GM23338 (cell line): ENCODE measurements around the gene TNFRSF1A. TPM values are rescaled to one million over a fixed set of nuclear protein-coding genes. Genes with fewer than 3 reads are reported as not detected.

Experiments
- ATAC-seq: fragments of 200-7000 bp; cut with Tn5 transposase; 3 replicates; pipeline ENCODE4 v1.9.1; 2020
- DNase-seq: peaks from one replicate; pipeline ENCODE4 v3.0.0-alpha.2; 2015; ENCODE audit warnings: low spot score
- H2AFZ ChIP-seq: fragments of 200-600 bp; sonication (generic); 2 replicates; pipeline ENCODE4 v1.8.0; 2016; ENCODE audit warnings: antibody characterized with exemption, mild to moderate bottlenecking, moderate library complexity
- H3F3A ChIP-seq: fragments of 200-600 bp; sonication (generic); replicated peaks from 2 replicates; pipeline ENCODE4 v1.8.0; 2017; ENCODE audit warnings: antibody characterized with exemption, mixed run types, low read depth
- H3K27ac ChIP-seq: fragments of 200-600 bp; sonication (generic); 2 replicates; pipeline ENCODE4 v1.6.1; 2016; ENCODE audit warnings: low read depth
- H3K27me3 ChIP-seq: fragments of 200-600 bp; sonication (generic); 2 replicates; pipeline ENCODE4 v1.8.0; 2016; ENCODE audit warnings: mild to moderate bottlenecking, mixed run types, moderate library complexity; ENCODE audit not compliant: insufficient read depth
- H3K36me3 ChIP-seq: fragments of 200-600 bp; sonication (generic); 2 replicates; pipeline ENCODE4 v1.8.0; 2016; ENCODE audit warnings: mild to moderate bottlenecking; ENCODE audit not compliant: insufficient read depth
- H3K4me1 ChIP-seq: fragments of 200-600 bp; sonication (generic); 2 replicates; pipeline ENCODE4 v1.8.0; 2016; ENCODE audit warnings: mild to moderate bottlenecking, moderate library complexity; ENCODE audit not compliant: insufficient read depth
- H3K4me2 ChIP-seq: fragments of 200-600 bp; sonication (generic); 2 replicates; pipeline ENCODE4 v1.7.1; 2017; ENCODE audit warnings: mixed run types
- H3K4me3 ChIP-seq: fragments of 200-600 bp; sonication (generic); 2 replicates; pipeline ENCODE4 v1.6.1; 2016; ENCODE audit warnings: mixed run types
- H3K79me2 ChIP-seq: fragments of 200-600 bp; sonication (generic); replicated peaks from 2 replicates; pipeline ENCODE4 v1.8.0; 2017; ENCODE audit warnings: mild to moderate bottlenecking; ENCODE audit not compliant: insufficient read depth
- H3K9me2 ChIP-seq: fragments of 200-600 bp; sonication (generic); 2 replicates; pipeline ENCODE4 v1.8.0; 2017; ENCODE audit not compliant: insufficient read depth
- H4K20me1 ChIP-seq: fragments of 200-600 bp; sonication (generic); replicated peaks from 2 replicates; pipeline ENCODE4 v1.8.0; 2017; ENCODE audit warnings: mild to moderate bottlenecking; ENCODE audit not compliant: insufficient read depth
- H3K27ac Mint-ChIP-seq: 2 replicates; pipeline ENCODE4 v1.8.0; 2020; ENCODE audit warnings: inconsistent platforms, mild to moderate bottlenecking, moderate library complexity, mixed read lengths
- H3K27me3 Mint-ChIP-seq: 3 replicates; pipeline ENCODE4 v1.8.0; 2022; ENCODE audit warnings: low read depth, mild to moderate bottlenecking, moderate library complexity, mixed read lengths, inconsistent platforms; ENCODE audit not compliant: insufficient read depth, poor library complexity
- H3K36me3 Mint-ChIP-seq: 3 replicates; pipeline ENCODE4 v1.8.0; 2021; ENCODE audit warnings: low read depth, mild to moderate bottlenecking, inconsistent platforms, moderate library complexity, mixed read lengths
- H3K4me1 Mint-ChIP-seq: 3 replicates; pipeline ENCODE4 v1.8.0; 2020; ENCODE audit warnings: mild to moderate bottlenecking, inconsistent platforms, mixed read lengths
- H3K4me3 Mint-ChIP-seq: 3 replicates; pipeline ENCODE4 v1.8.0; 2021; ENCODE audit warnings: moderate library complexity, mild to moderate bottlenecking, inconsistent platforms, mixed read lengths
- H3K9me3 Mint-ChIP-seq: 3 replicates; pipeline ENCODE4 v1.8.0; 2020; ENCODE audit warnings: moderate library complexity, mild to moderate bottlenecking, inconsistent platforms, mixed read lengths
- CTCF ChIP-seq, 2 experiments: fragments of 200-600 bp in 1 of 2; sonication (generic) in 1 of 2; conservative IDR thresholded peaks; 2 replicates each; pipeline versions ENCODE4 v1.5.1 to v1.6.1; 2016 to 2017; ENCODE audit warnings: antibody characterized with exemption in 2 of 2, low read depth in 2 of 2, mild to moderate bottlenecking in 2 of 2, moderate library complexity in 1 of 2
- JUNB ChIP-seq: IDR thresholded peaks from one replicate; pipeline ENCODE4 v1.6.1; 2016; ENCODE audit warnings: antibody characterized with exemption; ENCODE audit not compliant: unreplicated experiment
- NANOG ChIP-seq: IDR thresholded peaks from 2 replicates; pipeline ENCODE4 v1.6.1; 2016; ENCODE audit warnings: antibody characterized with exemption, borderline replicate concordance
- POLR2AphosphoS5 ChIP-seq: IDR thresholded peaks from 2 replicates; pipeline ENCODE4 v1.6.1; 2016; ENCODE audit warnings: antibody characterized with exemption, low read depth
- STAT1 ChIP-seq: IDR thresholded peaks from one replicate; pipeline ENCODE4 v1.6.1; 2016; ENCODE audit warnings: antibody characterized with exemption; ENCODE audit not compliant: unreplicated experiment
- ZNF331 ChIP-seq: fragments of 250-450 bp; sonication (Bioruptor Pico); IDR thresholded peaks from 2 replicates; pipeline ENCODE4 v1.5.0; 2020; ENCODE audit warnings: low read depth, mild to moderate bottlenecking, moderate library complexity
- polyA plus RNA-seq: library from polyadenylated mRNA; unstranded; fragments of >200 nt; fragmentation: Nextera tagmentation; extraction: Ambion mirVana; gene quantifications from 2 replicates; pipeline ENCODE4 v1.2.1, GENCODE V29; 2016
- total RNA-seq: library from RNA; depleted of rRNA; stranded (reverse); fragments of >200 nt; shearing (Covaris generic); gene quantifications from 2 replicates; pipeline ENCODE4 v1.2.3, GENCODE V29; 2014
- TF ChIP-seq, protein P1 (sequence below): fragments of 250-450 bp; sonication (Bioruptor Pico); IDR thresholded peaks from 2 replicates; pipeline ENCODE4 v1.5.0; 2020; ENCODE audit warnings: mild to moderate bottlenecking, moderate library complexity
- TF ChIP-seq, protein P2 (sequence below): IDR thresholded peaks from one replicate; pipeline ENCODE4 v1.6.1; 2018; ENCODE audit warnings: antibody characterized with exemption; ENCODE audit not compliant: unreplicated experiment
- TF ChIP-seq, protein P3 (sequence below): IDR thresholded peaks from 2 replicates; pipeline ENCODE4 v1.6.1; 2016; ENCODE audit warnings: antibody characterized with exemption

The TNFRSF1A gene
- total and polyA plus RNA-seq, 2 experiments from 2014 or later: 24.3 to 43.4 TPM

DNA sequence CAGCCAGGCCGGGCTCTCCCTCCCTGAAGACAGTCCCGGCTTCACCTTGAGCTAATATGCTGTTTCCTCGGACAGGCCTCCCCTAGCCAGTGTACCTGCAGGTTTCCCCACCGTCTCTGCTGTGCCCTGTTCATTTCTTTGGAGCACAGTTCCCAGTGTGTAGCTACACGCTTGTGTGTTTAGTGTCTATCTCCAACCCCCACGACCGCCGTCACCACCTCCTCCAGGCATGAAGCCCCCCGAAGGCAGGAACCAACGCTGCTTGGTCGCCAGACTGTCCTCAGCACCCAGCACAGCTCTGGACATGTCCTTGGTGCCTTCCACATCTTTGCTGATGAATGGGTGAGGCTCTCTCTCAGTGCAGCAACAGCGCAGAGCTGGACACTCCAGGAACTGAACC is 57.6 kb downstream of the TNFRSF1A start (continued):
- TF ChIP-seq, protein P1, sequence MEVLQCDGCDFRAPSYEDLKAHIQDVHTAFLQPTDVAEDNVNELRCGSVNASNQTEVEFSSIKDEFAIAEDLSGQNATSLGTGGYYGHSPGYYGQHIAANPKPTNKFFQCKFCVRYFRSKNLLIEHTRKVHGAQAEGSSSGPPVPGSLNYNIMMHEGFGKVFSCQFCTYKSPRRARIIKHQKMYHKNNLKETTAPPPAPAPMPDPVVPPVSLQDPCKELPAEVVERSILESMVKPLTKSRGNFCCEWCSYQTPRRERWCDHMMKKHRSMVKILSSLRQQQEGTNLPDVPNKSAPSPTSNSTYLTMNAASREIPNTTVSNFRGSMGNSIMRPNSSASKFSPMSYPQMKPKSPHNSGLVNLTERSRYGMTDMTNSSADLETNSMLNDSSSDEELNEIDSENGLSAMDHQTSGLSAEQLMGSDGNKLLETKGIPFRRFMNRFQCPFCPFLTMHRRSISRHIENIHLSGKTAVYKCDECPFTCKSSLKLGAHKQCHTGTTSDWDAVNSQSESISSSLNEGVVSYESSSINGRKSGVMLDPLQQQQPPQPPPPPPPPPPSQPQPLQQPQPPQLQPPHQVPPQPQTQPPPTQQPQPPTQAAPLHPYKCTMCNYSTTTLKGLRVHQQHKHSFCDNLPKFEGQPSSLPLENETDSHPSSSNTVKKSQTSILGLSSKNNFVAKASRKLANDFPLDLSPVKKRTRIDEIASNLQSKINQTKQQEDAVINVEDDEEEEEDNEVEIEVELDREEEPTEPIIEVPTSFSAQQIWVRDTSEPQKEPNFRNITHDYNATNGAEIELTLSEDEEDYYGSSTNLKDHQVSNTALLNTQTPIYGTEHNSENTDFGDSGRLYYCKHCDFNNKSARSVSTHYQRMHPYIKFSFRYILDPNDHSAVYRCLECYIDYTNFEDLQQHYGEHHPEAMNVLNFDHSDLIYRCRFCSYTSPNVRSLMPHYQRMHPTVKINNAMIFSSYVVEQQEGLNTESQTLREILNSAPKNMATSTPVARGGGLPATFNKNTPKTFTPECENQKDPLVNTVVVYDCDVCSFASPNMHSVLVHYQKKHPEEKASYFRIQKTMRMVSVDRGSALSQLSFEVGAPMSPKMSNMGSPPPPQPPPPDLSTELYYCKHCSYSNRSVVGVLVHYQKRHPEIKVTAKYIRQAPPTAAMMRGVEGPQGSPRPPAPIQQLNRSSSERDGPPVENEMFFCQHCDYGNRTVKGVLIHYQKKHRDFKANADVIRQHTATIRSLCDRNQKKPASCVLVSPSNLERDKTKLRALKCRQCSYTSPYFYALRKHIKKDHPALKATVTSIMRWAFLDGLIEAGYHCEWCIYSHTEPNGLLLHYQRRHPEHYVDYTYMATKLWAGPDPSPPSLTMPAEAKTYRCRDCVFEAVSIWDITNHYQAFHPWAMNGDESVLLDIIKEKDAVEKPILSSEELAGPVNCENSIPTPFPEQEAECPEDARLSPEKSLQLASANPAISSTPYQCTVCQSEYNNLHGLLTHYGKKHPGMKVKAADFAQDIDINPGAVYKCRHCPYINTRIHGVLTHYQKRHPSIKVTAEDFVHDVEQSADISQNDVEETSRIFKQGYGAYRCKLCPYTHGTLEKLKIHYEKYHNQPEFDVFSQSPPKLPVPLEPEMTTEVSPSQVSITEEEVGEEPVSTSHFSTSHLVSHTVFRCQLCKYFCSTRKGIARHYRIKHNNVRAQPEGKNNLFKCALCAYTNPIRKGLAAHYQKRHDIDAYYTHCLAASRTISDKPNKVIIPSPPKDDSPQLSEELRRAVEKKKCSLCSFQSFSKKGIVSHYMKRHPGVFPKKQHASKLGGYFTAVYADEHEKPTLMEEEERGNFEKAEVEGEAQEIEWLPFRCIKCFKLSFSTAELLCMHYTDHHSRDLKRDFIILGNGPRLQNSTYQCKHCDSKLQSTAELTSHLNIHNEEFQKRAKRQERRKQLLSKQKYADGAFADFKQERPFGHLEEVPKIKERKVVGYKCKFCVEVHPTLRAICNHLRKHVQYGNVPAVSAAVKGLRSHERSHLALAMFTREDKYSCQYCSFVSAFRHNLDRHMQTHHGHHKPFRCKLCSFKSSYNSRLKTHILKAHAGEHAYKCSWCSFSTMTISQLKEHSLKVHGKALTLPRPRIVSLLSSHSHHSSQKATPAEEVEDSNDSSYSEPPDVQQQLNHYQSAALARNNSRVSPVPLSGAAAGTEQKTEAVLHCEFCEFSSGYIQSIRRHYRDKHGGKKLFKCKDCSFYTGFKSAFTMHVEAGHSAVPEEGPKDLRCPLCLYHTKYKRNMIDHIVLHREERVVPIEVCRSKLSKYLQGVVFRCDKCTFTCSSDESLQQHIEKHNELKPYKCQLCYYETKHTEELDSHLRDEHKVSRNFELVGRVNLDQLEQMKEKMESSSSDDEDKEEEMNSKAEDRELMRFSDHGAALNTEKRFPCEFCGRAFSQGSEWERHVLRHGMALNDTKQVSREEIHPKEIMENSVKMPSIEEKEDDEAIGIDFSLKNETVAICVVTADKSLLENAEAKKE (CRISPR knock-in tag): no peak
- no peak for TF ChIP-seq ZNF331 (CRISPR knock-in tag)
- no peak for TF ChIP-seq CTCF (conservative IDR thresholded peaks at IDR 0.05; ENCODE audit: low read depth in 2 of 2)
- TF ChIP-seq STAT1: no peak

DNA sequence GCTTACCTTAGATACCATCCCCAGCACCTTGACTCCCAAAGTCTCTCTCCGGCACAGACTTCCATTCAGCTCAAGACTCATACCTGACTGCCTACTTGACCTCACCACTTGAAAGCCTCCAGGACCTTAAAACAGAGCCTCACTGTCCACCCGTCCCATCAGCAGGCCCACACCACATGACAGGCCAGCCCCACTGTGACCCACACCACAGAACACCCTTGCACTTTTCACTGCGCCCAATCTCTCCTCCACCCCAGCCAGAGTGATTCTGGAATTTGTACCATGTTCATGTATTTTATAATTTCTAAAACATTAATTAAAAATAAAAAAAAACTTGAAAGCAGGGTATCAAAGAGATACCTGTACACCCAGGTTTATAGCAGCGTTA is 59.4 kb downstream of the TNFRSF1A start:
- H2AFZ ChIP-seq: 0 out of 2 replicates have a peak overlapping the region, but pooled peaks have one; percentile 78
- TF ChIP-seq NANOG (no peak), ZNF331 (CRISPR knock-in tag) (no peak), CTCF (conservative IDR thresholded peaks at IDR 0.05; ENCODE audit: low read depth in 2 of 2) (no peak), JUNB (no peak), POLR2AphosphoS5 (no peak)
- TF ChIP-seq, protein P2, sequence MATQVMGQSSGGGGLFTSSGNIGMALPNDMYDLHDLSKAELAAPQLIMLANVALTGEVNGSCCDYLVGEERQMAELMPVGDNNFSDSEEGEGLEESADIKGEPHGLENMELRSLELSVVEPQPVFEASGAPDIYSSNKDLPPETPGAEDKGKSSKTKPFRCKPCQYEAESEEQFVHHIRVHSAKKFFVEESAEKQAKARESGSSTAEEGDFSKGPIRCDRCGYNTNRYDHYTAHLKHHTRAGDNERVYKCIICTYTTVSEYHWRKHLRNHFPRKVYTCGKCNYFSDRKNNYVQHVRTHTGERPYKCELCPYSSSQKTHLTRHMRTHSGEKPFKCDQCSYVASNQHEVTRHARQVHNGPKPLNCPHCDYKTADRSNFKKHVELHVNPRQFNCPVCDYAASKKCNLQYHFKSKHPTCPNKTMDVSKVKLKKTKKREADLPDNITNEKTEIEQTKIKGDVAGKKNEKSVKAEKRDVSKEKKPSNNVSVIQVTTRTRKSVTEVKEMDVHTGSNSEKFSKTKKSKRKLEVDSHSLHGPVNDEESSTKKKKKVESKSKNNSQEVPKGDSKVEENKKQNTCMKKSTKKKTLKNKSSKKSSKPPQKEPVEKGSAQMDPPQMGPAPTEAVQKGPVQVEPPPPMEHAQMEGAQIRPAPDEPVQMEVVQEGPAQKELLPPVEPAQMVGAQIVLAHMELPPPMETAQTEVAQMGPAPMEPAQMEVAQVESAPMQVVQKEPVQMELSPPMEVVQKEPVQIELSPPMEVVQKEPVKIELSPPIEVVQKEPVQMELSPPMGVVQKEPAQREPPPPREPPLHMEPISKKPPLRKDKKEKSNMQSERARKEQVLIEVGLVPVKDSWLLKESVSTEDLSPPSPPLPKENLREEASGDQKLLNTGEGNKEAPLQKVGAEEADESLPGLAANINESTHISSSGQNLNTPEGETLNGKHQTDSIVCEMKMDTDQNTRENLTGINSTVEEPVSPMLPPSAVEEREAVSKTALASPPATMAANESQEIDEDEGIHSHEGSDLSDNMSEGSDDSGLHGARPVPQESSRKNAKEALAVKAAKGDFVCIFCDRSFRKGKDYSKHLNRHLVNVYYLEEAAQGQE: no peak
- TF ChIP-seq, protein P3, sequence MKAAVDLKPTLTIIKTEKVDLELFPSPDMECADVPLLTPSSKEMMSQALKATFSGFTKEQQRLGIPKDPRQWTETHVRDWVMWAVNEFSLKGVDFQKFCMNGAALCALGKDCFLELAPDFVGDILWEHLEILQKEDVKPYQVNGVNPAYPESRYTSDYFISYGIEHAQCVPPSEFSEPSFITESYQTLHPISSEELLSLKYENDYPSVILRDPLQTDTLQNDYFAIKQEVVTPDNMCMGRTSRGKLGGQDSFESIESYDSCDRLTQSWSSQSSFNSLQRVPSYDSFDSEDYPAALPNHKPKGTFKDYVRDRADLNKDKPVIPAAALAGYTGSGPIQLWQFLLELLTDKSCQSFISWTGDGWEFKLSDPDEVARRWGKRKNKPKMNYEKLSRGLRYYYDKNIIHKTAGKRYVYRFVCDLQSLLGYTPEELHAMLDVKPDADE: no peak

More for the DNA sequence above, 59.4 kb downstream of the TNFRSF1A start:
- Histone ChIP-seq H3K27ac (no peak overlapping the region), H3K4me2 (no peak overlapping the region), H3K9me2 (no peaks in the 10 kb centered on the region), H3K4me1 (peaks cover 23% of the 10 kb centered on the region), H4K20me1 (no peaks in the 10 kb centered on the region), H3K79me2 (no peaks in the 10 kb centered on the region), H3K27me3 (no peaks in the 10 kb centered on the region), H3F3A (0 out of 2 replicates have a peak, but pooled peaks cover 7% of the 10 kb centered on the region), H3K36me3 (no peaks in the 10 kb centered on the region), H3K4me3 (no peak overlapping the region)
- H3K27me3 Mint-ChIP-seq: peaks cover 24% of the 10 kb centered on the region
- H3K27ac Mint-ChIP-seq: no peak overlapping the region; the same call in 1 of the 2 replicates
- DNase-seq (no peak), ATAC-seq (no peak)
- H3K36me3 Mint-ChIP-seq: no peaks in the 10 kb centered on the region; the same call in 2 of the 3 replicates
- no peaks in the 10 kb centered on the region for H3K9me3 Mint-ChIP-seq
- no peak overlapping the region; the same call in 2 of the 3 replicates for H3K4me3 Mint-ChIP-seq
- H3K4me1 Mint-ChIP-seq: peaks cover 37% of the 10 kb centered on the region
